Suprapubic skin (tissue), 3 donors: ENCODE data around the gene SPINT2.

Experiments used
- POLR2AphosphoS5 ChIP-seq, 3 donors: sonication (generic); formaldehyde crosslinking; IDR thresholded peaks; one replicate each; pipeline ENCODE4 v1.6.1; 2017; ENCODE audit warnings: antibody characterized with exemption in 3 of 3
- TF ChIP-seq, protein P1 (sequence below), 2 donors: fragments of 200-600 bp in 1 of 2; fragments of 450-650 bp in 1 of 2; sonication (generic) in 1 of 2; IDR thresholded peaks; one replicate each; pipeline ENCODE4 v1.5.1; 2016 to 2019; ENCODE audit warnings: antibody characterized with exemption in 2 of 2, mild to moderate bottlenecking in 1 of 2, moderate library complexity in 1 of 2

DNA sequence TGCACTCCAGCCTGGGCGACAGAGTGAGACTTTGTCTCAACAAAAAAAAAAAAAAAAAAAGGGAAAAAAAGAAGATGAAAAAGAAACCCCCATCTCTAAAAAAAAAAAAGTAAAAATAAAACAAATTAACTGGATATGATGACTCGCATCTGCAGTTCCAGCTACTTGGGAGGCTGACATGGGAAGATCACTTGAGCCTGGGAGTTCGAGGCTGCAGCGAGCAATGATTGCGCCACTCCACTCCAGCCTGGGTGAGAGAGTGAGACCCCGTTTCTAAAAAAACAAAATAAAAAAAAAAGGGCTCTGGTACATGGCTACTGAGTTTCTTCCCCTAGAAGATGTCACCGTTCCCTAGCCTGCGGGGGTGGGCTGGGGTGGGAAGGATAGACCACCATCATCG lies 68.9 kb downstream of the SPINT2 start:
- TF ChIP-seq, protein P1, sequence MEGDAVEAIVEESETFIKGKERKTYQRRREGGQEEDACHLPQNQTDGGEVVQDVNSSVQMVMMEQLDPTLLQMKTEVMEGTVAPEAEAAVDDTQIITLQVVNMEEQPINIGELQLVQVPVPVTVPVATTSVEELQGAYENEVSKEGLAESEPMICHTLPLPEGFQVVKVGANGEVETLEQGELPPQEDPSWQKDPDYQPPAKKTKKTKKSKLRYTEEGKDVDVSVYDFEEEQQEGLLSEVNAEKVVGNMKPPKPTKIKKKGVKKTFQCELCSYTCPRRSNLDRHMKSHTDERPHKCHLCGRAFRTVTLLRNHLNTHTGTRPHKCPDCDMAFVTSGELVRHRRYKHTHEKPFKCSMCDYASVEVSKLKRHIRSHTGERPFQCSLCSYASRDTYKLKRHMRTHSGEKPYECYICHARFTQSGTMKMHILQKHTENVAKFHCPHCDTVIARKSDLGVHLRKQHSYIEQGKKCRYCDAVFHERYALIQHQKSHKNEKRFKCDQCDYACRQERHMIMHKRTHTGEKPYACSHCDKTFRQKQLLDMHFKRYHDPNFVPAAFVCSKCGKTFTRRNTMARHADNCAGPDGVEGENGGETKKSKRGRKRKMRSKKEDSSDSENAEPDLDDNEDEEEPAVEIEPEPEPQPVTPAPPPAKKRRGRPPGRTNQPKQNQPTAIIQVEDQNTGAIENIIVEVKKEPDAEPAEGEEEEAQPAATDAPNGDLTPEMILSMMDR (IDR thresholded peaks at IDR 0.05), result no peak
- TF ChIP-seq POLR2AphosphoS5 (IDR thresholded peaks at IDR 0.05), result no peak
